ENCODE data around the gene THAP4. TPM values are rescaled to one million over a fixed set of nuclear protein-coding genes. Genes with fewer than 3 reads are reported as not detected.

The THAP4 gene
- total RNA-seq, 1 donor from 2014 or later = 23.7 TPM

- intact Hi-C loops (cut with micrococcal nuclease) = no loop called here
- POLR2A ChIA-PET = no interaction called here
Observed at GRCh38 chr2:241555711-241556110, 81.2 kb downstream of the THAP4 start.

GRCh38 chr2:241554610-241555322, 82.2 kb downstream of the THAP4 start:
- TF ChIP-seq, protein P1, sequence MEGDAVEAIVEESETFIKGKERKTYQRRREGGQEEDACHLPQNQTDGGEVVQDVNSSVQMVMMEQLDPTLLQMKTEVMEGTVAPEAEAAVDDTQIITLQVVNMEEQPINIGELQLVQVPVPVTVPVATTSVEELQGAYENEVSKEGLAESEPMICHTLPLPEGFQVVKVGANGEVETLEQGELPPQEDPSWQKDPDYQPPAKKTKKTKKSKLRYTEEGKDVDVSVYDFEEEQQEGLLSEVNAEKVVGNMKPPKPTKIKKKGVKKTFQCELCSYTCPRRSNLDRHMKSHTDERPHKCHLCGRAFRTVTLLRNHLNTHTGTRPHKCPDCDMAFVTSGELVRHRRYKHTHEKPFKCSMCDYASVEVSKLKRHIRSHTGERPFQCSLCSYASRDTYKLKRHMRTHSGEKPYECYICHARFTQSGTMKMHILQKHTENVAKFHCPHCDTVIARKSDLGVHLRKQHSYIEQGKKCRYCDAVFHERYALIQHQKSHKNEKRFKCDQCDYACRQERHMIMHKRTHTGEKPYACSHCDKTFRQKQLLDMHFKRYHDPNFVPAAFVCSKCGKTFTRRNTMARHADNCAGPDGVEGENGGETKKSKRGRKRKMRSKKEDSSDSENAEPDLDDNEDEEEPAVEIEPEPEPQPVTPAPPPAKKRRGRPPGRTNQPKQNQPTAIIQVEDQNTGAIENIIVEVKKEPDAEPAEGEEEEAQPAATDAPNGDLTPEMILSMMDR (IDR thresholded peaks at IDR 0.05) = no peak
- Mint-ChIP-seq H3K27me3 (peaks cover 41% of the 10 kb centered on the region), H3K27ac (no peak overlapping the region), H3K36me3 (ENCODE audit: low read depth) (peaks cover 4% of the 10 kb centered on the region), H3K4me3 (no peak overlapping the region), H3K9me3 (peaks cover 14% of the 10 kb centered on the region), H3K4me1 (peaks cover 5% of the 10 kb centered on the region)
- DNase-seq (no peak), ATAC-seq (ENCODE audit: low read depth) (no peak)
- ChIA-PET POLR2A (no interaction called here), CTCF (no interaction called here)
- intact Hi-C loops (cut with micrococcal nuclease) = no loop called here

More at GRCh38 chr2:241555711-241556110, 81.2 kb downstream of the THAP4 start:
- Mint-ChIP-seq H3K27ac (no peak overlapping the region), H3K27me3 (peaks cover 50% of the 10 kb centered on the region), H3K4me3 (no peak overlapping the region), H3K4me1 (peaks cover 7% of the 10 kb centered on the region), H3K36me3 (ENCODE audit: low read depth) (peaks cover 4% of the 10 kb centered on the region), H3K9me3 (peaks cover 14% of the 10 kb centered on the region)
- CTCF ChIA-PET = no interaction called here
- no peak for DNase-seq
- TF ChIP-seq, protein P1 (IDR thresholded peaks at IDR 0.05) = no peak
- no peak for ATAC-seq (ENCODE audit: low read depth)

GRCh38 chr2:241553981-241554380, 83.0 kb downstream of the THAP4 start:
- intact Hi-C loops (cut with micrococcal nuclease) = no loop called here
- CTCF ChIA-PET = no interaction called here
- Mint-ChIP-seq H3K9me3 (peaks cover 14% of the 10 kb centered on the region), H3K4me1 (peaks cover 4% of the 10 kb centered on the region), H3K27ac (no peak overlapping the region), H3K4me3 (no peak overlapping the region), H3K27me3 (peaks cover 46% of the 10 kb centered on the region), H3K36me3 (ENCODE audit: low read depth) (peaks cover 4% of the 10 kb centered on the region)
- ATAC-seq (ENCODE audit: low read depth) (no peak), DNase-seq (no peak)
- TF ChIP-seq, protein P1 (IDR thresholded peaks at IDR 0.05) = no peak
- POLR2A ChIA-PET = no interaction called here

DNA sequence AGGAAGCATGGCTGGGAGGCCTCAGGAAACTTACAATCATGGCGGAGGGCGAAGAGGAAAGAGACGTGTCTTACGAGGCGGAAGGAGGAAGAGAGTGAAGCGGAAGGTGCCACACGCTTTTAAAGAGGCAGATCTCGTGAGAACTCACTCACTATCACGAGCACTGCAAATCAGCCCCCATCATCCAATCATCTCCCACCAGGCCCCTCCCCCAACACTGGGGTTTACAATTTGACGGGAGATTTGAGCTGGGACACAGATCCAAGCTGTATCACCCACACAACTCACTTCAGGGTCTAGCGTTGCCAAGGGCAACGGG, 83.5 kb downstream of the THAP4 start:
- H3K4me3 Mint-ChIP-seq = no peak overlapping the region
- ChIA-PET CTCF (no interaction called here), POLR2A (no interaction called here)
- DNase-seq (no peak), ATAC-seq (ENCODE audit: low read depth) (no peak)
- TF ChIP-seq, protein P1 (IDR thresholded peaks at IDR 0.05) = no peak
- H3K27ac Mint-ChIP-seq = no peak overlapping the region
- peaks cover 49% of the 10 kb centered on the region for H3K27me3 Mint-ChIP-seq
- H3K4me1 Mint-ChIP-seq = peaks cover 4% of the 10 kb centered on the region
- H3K9me3 Mint-ChIP-seq = peaks cover 14% of the 10 kb centered on the region
- intact Hi-C loops (cut with micrococcal nuclease) = no loop called here
- peaks cover 4% of the 10 kb centered on the region for H3K36me3 Mint-ChIP-seq (ENCODE audit: low read depth)

GRCh38 chr2:241551998-241552737, 84.8 kb downstream of the THAP4 start:
- intact Hi-C loops (cut with micrococcal nuclease) = no loop called here
- Mint-ChIP-seq H3K36me3 (ENCODE audit: low read depth) (peaks cover 1% of the 10 kb centered on the region), H3K9me3 (peaks cover 4% of the 10 kb centered on the region), H3K4me1 (no peaks in the 10 kb centered on the region), H3K27ac (no peak overlapping the region), H3K27me3 (peaks cover 42% of the 10 kb centered on the region), H3K4me3 (no peak overlapping the region)
- ATAC-seq (ENCODE audit: low read depth) = no peak
- DNase-seq = no peak
- TF ChIP-seq, protein P1 (IDR thresholded peaks at IDR 0.05) = no peak
- ChIA-PET POLR2A (no interaction called here), CTCF (no interaction called here)

Measured in activated B cell treated with CpG ODN at 0.5 μM for 24 hours (primary cell).